22Rv1 (cell line): ENCODE results near the gene ACAP2.

Source experiments
- ZFX ChIP-seq: fragments of 450-650 bp; IDR thresholded peaks from 2 replicates; pipeline ENCODE4 v1.6.1; 2017; ENCODE audit warnings: antibody characterized with exemption, borderline replicate concordance
- TF ChIP-seq, protein P1 (sequence below): fragments of 450-650 bp; IDR thresholded peaks from 2 replicates; pipeline ENCODE4 v1.5.1; 2017; ENCODE audit warnings: mild to moderate bottlenecking

DNA sequence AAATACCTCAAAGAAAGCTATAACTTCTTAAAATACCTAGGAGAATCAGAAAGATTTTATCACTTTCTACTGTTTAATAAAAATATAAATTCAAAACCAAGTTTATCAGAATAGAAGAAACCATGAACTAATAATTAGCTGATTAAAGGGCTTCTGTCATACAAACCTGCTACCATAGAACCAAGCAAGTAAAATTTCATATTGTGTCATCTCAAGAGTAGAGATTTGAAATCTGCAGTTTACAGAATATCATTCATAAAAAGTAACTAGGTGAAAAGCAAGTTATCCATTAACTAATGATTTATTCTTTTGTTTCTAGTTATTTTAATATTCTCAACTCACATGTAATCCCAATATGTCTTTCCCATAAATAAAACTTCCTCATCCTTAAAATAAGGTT is 135.1 kb downstream of the ACAP2 start:
- TF ChIP-seq, protein P1, sequence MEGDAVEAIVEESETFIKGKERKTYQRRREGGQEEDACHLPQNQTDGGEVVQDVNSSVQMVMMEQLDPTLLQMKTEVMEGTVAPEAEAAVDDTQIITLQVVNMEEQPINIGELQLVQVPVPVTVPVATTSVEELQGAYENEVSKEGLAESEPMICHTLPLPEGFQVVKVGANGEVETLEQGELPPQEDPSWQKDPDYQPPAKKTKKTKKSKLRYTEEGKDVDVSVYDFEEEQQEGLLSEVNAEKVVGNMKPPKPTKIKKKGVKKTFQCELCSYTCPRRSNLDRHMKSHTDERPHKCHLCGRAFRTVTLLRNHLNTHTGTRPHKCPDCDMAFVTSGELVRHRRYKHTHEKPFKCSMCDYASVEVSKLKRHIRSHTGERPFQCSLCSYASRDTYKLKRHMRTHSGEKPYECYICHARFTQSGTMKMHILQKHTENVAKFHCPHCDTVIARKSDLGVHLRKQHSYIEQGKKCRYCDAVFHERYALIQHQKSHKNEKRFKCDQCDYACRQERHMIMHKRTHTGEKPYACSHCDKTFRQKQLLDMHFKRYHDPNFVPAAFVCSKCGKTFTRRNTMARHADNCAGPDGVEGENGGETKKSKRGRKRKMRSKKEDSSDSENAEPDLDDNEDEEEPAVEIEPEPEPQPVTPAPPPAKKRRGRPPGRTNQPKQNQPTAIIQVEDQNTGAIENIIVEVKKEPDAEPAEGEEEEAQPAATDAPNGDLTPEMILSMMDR, result no peak
- TF ChIP-seq ZFX, result no peak
